SK-N-SH (cell line): ENCODE measurements around the gene RGS11. TPM values are rescaled to one million over a fixed set of nuclear protein-coding genes. Genes with fewer than 3 reads are reported as not detected.

Source experiments
- CTCF ChIA-PET: fragments of 300-600, 350-600 bp; formaldehyde crosslinking; extraction: SDS; loops from one replicate; lab custom pipeline; 2021; lab: Yijun Ruan, JAX
- POLR2A ChIA-PET: fragments of 350-600 bp; sonication (Branson Sonifier 250); formaldehyde crosslinking; extraction: SDS; loops from one replicate; lab custom pipeline; 2020; ENCODE audit warnings: antibody characterized with exemption, inconsistent platforms; lab: Yijun Ruan, JAX
- DNase-seq: peaks from one replicate; pipeline ENCODE4 v3.0.0; 2012
- H2AFZ ChIP-seq: fragments of 200-600 bp; sonication (generic); 2 replicates; pipeline ENCODE4 v1.8.1; 2016; ENCODE audit warnings: antibody characterized with exemption, mild to moderate bottlenecking, low read depth
- H3F3A ChIP-seq: fragments of 200-600 bp; sonication (generic); replicated peaks from 2 replicates; pipeline ENCODE3; 2016; ENCODE audit warnings: antibody characterized with exemption, mild to moderate bottlenecking; ENCODE audit not compliant: insufficient read depth
- H3K27ac ChIP-seq, 2 experiments: fragments of 200-500 bp in 1 of 2; fragments of 200-600 bp in 1 of 2; sonication (Bioruptor generic) in 1 of 2; sonication (generic), shearing (Covaris generic) in 1 of 2; 2 replicates each; pipeline versions ENCODE4 v1.5.1 to v1.6.1; 2014 to 2016; ENCODE audit warnings: low read depth in 2 of 2, inconsistent platforms in 1 of 2, low read length in 1 of 2, mild to moderate bottlenecking in 1 of 2, mixed read lengths in 1 of 2
- H3K27me3 ChIP-seq: fragments of 200-600 bp; sonication (generic), shearing (Covaris generic); 2 replicates; pipeline ENCODE4 v1.6.1; 2016; ENCODE audit warnings: mixed run types; ENCODE audit not compliant: insufficient read depth
- H3K36me3 ChIP-seq, 2 experiments: fragments of 200-500 bp in 1 of 2; fragments of 200-600 bp in 1 of 2; sonication (Bioruptor generic) in 1 of 2; sonication (generic) in 1 of 2; replicated peaks in 1 of 2; 2 replicates each; pipeline versions ENCODE3 to v1.5.1; 2014 to 2016; ENCODE audit warnings: low read length in 1 of 2, mild to moderate bottlenecking in 1 of 2; ENCODE audit not compliant: insufficient read depth in 2 of 2, control insufficient read depth in 1 of 2
- H3K4me1 ChIP-seq, 2 experiments: fragments of 200-500 bp in 1 of 2; fragments of 200-600 bp in 1 of 2; sonication (Bioruptor generic) in 1 of 2; sonication (generic), shearing (Covaris generic) in 1 of 2; 2 replicates each; pipeline versions ENCODE4 v1.5.1 to v1.6.1; 2014 to 2016; ENCODE audit warnings: low read depth in 1 of 2, low read length in 1 of 2, mixed run types in 1 of 2; ENCODE audit not compliant: insufficient read depth in 2 of 2, control insufficient read depth in 1 of 2
- H3K4me2 ChIP-seq: fragments of 200-600 bp; sonication (generic), shearing (Covaris generic); 2 replicates; pipeline ENCODE4 v1.6.1; 2017; ENCODE audit warnings: mixed run types
- H3K4me3 ChIP-seq, 2 experiments: fragments of 200-500 bp in 1 of 2; fragments of 200-600 bp in 1 of 2; sonication (Bioruptor generic) in 1 of 2; sonication (generic), shearing (Covaris generic) in 1 of 2; 2 replicates each; pipeline versions ENCODE4 v1.5.1 to v1.8.1; 2014 to 2016; ENCODE audit warnings: low read depth in 2 of 2, inconsistent platforms in 1 of 2, low read length in 1 of 2, mild to moderate bottlenecking in 1 of 2, mixed read lengths in 1 of 2, moderate library complexity in 1 of 2
- H3K79me2 ChIP-seq: fragments of 200-600 bp; sonication (generic); 2 replicates; pipeline ENCODE4 v1.8.1; 2017; ENCODE audit warnings: mild to moderate bottlenecking; ENCODE audit not compliant: insufficient read depth
- H3K9ac ChIP-seq: fragments of 200-600 bp; sonication (generic); 2 replicates; pipeline ENCODE4 v1.6.1; 2017; ENCODE audit warnings: mixed run types
- H3K9me2 ChIP-seq: fragments of 200-600 bp; sonication (generic); 2 replicates; pipeline ENCODE4 v1.6.1; 2017; ENCODE audit warnings: mixed run types
- H3K9me3 ChIP-seq: fragments of 200-600 bp; sonication (generic); 2 replicates; pipeline ENCODE4 v1.6.1; 2017; ENCODE audit warnings: mixed run types, mild to moderate bottlenecking, moderate library complexity
- H4K20me1 ChIP-seq: fragments of 200-600 bp; sonication (generic); 2 replicates; pipeline ENCODE4 v1.6.1; 2017; ENCODE audit warnings: mild to moderate bottlenecking, mixed run types; ENCODE audit not compliant: insufficient read depth
- ELF1 ChIP-seq: IDR thresholded peaks from 2 replicates; pipeline ENCODE4 v1.4.0; 2012
- FOXM1 ChIP-seq: IDR thresholded peaks from 2 replicates; pipeline ENCODE4 v1.4.0; 2012; ENCODE audit warnings: low read depth, mild to moderate bottlenecking
- GABPA ChIP-seq: IDR thresholded peaks from 2 replicates; pipeline ENCODE4 v1.4.0; 2012; ENCODE audit warnings: low read depth, mild to moderate bottlenecking
- GATA2 ChIP-seq: sonication (generic); formaldehyde crosslinking; IDR thresholded peaks from 2 replicates; pipeline ENCODE4 v1.5.0; 2020; ENCODE audit warnings: mild to moderate bottlenecking, missing genetic modification reagents
- MEF2A ChIP-seq: IDR thresholded peaks from 2 replicates; pipeline ENCODE4 v1.4.0; 2012; ENCODE audit warnings: low read depth, borderline replicate concordance
- MXI1 ChIP-seq: IDR thresholded peaks from 2 replicates; pipeline ENCODE4 v1.6.1; 2012; ENCODE audit warnings: mild to moderate bottlenecking, low read depth, low read length, improper control_type of control experiment
- NFIC ChIP-seq: IDR thresholded peaks from 2 replicates; pipeline ENCODE4 v1.4.0; 2012; ENCODE audit warnings: borderline replicate concordance
- POLR2AphosphoS5 ChIP-seq: IDR thresholded peaks from 2 replicates; pipeline ENCODE4 v1.6.1; 2012; ENCODE audit warnings: low read depth, low read length
- WGBS: methylation state at CpG from one replicate; pipeline ENCODE4 v1.1.6; 2017; ENCODE audit warnings: low lambda C conversion rate; 5-methylcytosine and 5-hydroxymethylcytosine counted together
- polyA plus RNA-seq, 3 experiments: library from polyadenylated mRNA; depleted of rRNA; stranded (reverse); fragments of >200 nt; gene quantifications; 2 replicates each; pipeline ENCODE4 v1.2.3, GENCODE V29; 2012
- TF ChIP-seq, protein P1 (sequence below): IDR thresholded peaks from 2 replicates; pipeline ENCODE4 v1.4.0; 2012; ENCODE audit warnings: low read depth
- TF ChIP-seq, protein P2 (sequence below): IDR thresholded peaks from 2 replicates; pipeline ENCODE4 v1.6.1; 2012; ENCODE audit warnings: mild to moderate bottlenecking, low read depth, low read length, moderate library complexity
- TF ChIP-seq, protein P3 (sequence below): IDR thresholded peaks from 2 replicates; pipeline ENCODE4 v1.4.0; 2012; ENCODE audit warnings: low read depth, borderline replicate concordance

The RGS11 gene
- polyA plus RNA-seq, 1 of the 3 experiments (the other 2 are of a cell fraction): 9.8 TPM

DNA sequence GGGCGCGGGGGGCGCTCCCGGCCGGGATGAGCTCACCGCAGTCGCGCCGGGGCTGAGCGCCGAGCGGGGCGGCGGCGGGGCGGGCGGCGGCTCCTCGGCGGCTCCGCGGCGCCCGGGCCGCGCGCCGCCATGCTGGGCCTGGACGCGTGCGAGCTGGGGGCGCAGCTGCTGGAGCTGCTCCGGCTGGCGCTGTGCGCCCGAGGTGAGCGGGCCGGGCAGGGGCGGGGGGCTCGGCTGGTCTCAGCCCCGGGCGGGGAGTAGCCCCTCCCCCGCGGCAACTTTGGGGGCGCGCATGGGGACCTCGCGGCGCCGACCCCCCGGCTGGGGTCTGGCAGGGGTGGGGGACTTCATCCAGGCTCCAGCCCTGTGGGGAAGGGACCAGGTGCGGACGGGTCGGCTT, 4.8 kb upstream of the RGS11 start, which contains the start of gene ARHGDIG:
Gene ARHGDIG, plus strand, starts transcription at position 40 of the 400 bp plus-strand sequence. Its CDS starts 90 bp downstream, at position 130.
- peaks cover 3% of the 10 kb centered on the region for H3F3A ChIP-seq
- TF ChIP-seq, protein P1, sequence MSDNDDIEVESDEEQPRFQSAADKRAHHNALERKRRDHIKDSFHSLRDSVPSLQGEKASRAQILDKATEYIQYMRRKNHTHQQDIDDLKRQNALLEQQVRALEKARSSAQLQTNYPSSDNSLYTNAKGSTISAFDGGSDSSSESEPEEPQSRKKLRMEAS: no peak
- TF ChIP-seq GABPA (no peak), MXI1 (no peak), GATA2 (CRISPR knock-in tag) (no peak), FOXM1 (no peak), MEF2A (no peak)
- TF ChIP-seq, protein P2, sequence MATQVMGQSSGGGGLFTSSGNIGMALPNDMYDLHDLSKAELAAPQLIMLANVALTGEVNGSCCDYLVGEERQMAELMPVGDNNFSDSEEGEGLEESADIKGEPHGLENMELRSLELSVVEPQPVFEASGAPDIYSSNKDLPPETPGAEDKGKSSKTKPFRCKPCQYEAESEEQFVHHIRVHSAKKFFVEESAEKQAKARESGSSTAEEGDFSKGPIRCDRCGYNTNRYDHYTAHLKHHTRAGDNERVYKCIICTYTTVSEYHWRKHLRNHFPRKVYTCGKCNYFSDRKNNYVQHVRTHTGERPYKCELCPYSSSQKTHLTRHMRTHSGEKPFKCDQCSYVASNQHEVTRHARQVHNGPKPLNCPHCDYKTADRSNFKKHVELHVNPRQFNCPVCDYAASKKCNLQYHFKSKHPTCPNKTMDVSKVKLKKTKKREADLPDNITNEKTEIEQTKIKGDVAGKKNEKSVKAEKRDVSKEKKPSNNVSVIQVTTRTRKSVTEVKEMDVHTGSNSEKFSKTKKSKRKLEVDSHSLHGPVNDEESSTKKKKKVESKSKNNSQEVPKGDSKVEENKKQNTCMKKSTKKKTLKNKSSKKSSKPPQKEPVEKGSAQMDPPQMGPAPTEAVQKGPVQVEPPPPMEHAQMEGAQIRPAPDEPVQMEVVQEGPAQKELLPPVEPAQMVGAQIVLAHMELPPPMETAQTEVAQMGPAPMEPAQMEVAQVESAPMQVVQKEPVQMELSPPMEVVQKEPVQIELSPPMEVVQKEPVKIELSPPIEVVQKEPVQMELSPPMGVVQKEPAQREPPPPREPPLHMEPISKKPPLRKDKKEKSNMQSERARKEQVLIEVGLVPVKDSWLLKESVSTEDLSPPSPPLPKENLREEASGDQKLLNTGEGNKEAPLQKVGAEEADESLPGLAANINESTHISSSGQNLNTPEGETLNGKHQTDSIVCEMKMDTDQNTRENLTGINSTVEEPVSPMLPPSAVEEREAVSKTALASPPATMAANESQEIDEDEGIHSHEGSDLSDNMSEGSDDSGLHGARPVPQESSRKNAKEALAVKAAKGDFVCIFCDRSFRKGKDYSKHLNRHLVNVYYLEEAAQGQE: no peak
- no peaks in the 10 kb centered on the region for H3K9me2 ChIP-seq
- no CpG with 5 or more reads among the region's 54 CpGs for WGBS
- H3K9me3 ChIP-seq: no peaks in the 10 kb centered on the region
- H3K27ac ChIP-seq: no peak within 1 kb of the TSS
- no peaks in the 10 kb centered on the region for H4K20me1 ChIP-seq
- ChIA-PET CTCF (interaction anchor here (0.7 to 1.5 kb wide), 3 partner anchors 45 to 100 kb away, joined by 3 to 5 read pairs (median 4); partner anchors contain the start of gene HBQ1), POLR2A (interaction anchor here (0.5 kb wide), 1 partner anchor 12 kb away, joined by 3 read pairs; no protein-coding TSS in a partner anchor)
- peak within 1 kb of the TSS; percentile 78; the same call in 1 of the 2 replicates for H2AFZ ChIP-seq
- H3K4me3 ChIP-seq: peak within 1 kb of the TSS; percentile 50 to 61
- H3K79me2 ChIP-seq: no peaks in the 10 kb centered on the region
- H3K36me3 ChIP-seq: no peaks in the 10 kb centered on the region
- peak within 1 kb of the TSS; percentile 82 for H3K4me2 ChIP-seq
- H3K27me3 ChIP-seq: no peaks in the 10 kb centered on the region
- peaks cover 0 to 7% of the 10 kb centered on the region in 2 experiments; a peak in 1 of 4 replicates for H3K4me1 ChIP-seq
- DNase-seq: peak; percentile 86
- peak within 1 kb of the TSS; percentile 56 for H3K9ac ChIP-seq

DNA sequence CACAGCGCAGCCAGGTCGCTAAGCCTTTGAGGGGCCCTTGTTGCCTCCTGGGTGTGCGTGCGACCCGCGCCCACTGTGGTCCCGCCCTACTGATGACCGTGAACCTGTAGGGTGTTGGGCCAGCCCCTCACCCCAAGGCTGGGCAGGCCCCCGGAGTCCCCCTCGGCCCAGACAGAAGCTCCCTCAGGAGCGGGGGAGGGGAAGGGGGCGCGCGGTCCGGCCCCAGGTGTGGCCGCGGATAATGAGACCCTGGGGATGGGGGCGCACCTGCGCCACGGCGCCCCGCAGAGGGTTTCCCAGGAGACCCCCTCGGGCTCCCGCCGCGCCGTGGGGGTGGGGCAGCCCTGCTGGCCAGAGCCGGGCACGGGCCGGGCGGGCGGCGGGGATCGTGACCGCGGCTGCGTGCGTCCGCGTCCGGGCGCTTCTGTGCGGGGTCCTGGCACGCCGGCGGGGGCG, 4.3 kb upstream of the RGS11 start:
- POLR2A ChIA-PET: interaction anchor here (0.5 kb wide), 1 partner anchor 12 kb away, joined by 3 read pairs; no protein-coding TSS in a partner anchor
- no peak for TF ChIP-seq FOXM1
- no peak for TF ChIP-seq POLR2AphosphoS5
- no peak for TF ChIP-seq MXI1
- TF ChIP-seq, protein P3, sequence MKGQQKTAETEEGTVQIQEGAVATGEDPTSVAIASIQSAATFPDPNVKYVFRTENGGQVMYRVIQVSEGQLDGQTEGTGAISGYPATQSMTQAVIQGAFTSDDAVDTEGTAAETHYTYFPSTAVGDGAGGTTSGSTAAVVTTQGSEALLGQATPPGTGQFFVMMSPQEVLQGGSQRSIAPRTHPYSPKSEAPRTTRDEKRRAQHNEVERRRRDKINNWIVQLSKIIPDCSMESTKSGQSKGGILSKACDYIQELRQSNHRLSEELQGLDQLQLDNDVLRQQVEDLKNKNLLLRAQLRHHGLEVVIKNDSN: no peak
- TF ChIP-seq ELF1: no peak
- TF ChIP-seq NFIC: no peak
- TF ChIP-seq GATA2 (CRISPR knock-in tag): no peak
- peak overlapping the region; percentile 37 to 50; a peak in 2 of 4 replicates for H3K4me3 ChIP-seq
- H3K4me2 ChIP-seq: peak overlapping the region; percentile 63; the same call in 1 of the 2 replicates
- H3F3A ChIP-seq: peaks cover 3% of the 10 kb centered on the region
- 30% methylated on average over 2 of the region's 47 CpGs for WGBS
- H4K20me1 ChIP-seq: no peaks in the 10 kb centered on the region
- H3K9ac ChIP-seq: no peak overlapping the region
- H3K27ac ChIP-seq: no peak overlapping the region
- H3K27me3 ChIP-seq: no peaks in the 10 kb centered on the region
- no peak overlapping the region for H2AFZ ChIP-seq
- H3K9me2 ChIP-seq: no peaks in the 10 kb centered on the region
- peak; percentile 84 for DNase-seq
- peaks cover 0 to 11% of the 10 kb centered on the region in 2 experiments; a peak in 1 of 4 replicates for H3K4me1 ChIP-seq
- H3K36me3 ChIP-seq: no peaks in the 10 kb centered on the region
- no peaks in the 10 kb centered on the region for H3K9me3 ChIP-seq
- CTCF ChIA-PET: interaction anchor here (0.7 to 1.5 kb wide), 3 partner anchors 45 to 100 kb away, joined by 3 to 5 read pairs (median 4); partner anchors contain the start of gene HBQ1
- H3K79me2 ChIP-seq: no peaks in the 10 kb centered on the region
